Measurements from ENCODE around the gene MCF2L2.

- no peak for TF ChIP-seq ZNF768 (tag by site-specific recombination; IDR thresholded peaks at IDR 0.05)
- no peak for TF ChIP-seq ZNF776 (tag by site-specific recombination; IDR thresholded peaks at IDR 0.05; ENCODE audit: borderline replicate concordance)
- no peak for TF ChIP-seq RBAK (tag by site-specific recombination; IDR thresholded peaks at IDR 0.05)
- TF ChIP-seq ZBTB8A (tag by site-specific recombination; IDR thresholded peaks at IDR 0.05): no peak
- no peak for TF ChIP-seq CTCF (tag by site-specific recombination; IDR thresholded peaks at IDR 0.05)
- TF ChIP-seq ZNF221 (tag by site-specific recombination; IDR thresholded peaks at IDR 0.05; ENCODE audit: borderline replicate concordance): no peak
- no peak for TF ChIP-seq ZNF223 (tag by site-specific recombination; IDR thresholded peaks at IDR 0.05)
- TF ChIP-seq ZNF248 (tag by site-specific recombination; IDR thresholded peaks at IDR 0.05): no peak
These were observed 200.8 kb downstream of the MCF2L2 start for GRCh38 chr3:183227586-183227985.
